Testis (tissue), 2 donors: ENCODE data around the gene MTAP.

ENCODE experiments used
- CTCF ChIP-seq, 3 experiments: fragments of 450-650 bp in 2 of 3; fragments of 200-600 bp in 1 of 3; sonication (generic) in 1 of 3; IDR thresholded peaks; one replicate each; pipeline ENCODE4 v1.5.1; 2016 to 2019; ENCODE audit warnings: antibody characterized with exemption in 3 of 3, mild to moderate bottlenecking in 2 of 3, moderate library complexity in 1 of 3
- POLR2A ChIP-seq: fragments of 450-650 bp; IDR thresholded peaks from one replicate; pipeline ENCODE4 v1.6.1; 2017; ENCODE audit warnings: antibody characterized with exemption, mild to moderate bottlenecking, moderate library complexity

DNA sequence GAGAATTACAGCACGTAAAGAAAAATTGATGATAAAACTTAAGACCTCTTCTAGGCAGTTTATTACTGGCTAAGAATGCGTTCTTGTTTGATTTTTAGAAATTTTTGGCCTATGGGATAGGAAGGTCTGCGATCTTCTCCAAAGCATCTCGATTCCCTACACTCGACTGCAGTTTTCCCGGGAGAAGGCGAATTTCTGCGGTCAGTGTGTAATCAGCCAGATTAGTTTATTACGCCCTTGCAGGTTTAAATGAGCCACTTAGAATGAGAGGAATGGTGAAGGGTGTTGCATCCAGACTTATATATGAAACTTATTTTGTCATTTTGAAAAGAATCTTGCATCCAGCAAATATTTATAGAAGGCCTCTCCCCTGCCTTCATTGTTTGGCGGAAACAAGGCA lies 1.2 kb downstream of the MTAP start:
- no peak for TF ChIP-seq POLR2A
- TF ChIP-seq CTCF (IDR thresholded peaks at IDR 0.05), result no peak
